Psoas muscle (tissue), 8 donors: ENCODE data around the gene WDR93. TPM values are rescaled to one million over a fixed set of nuclear protein-coding genes. Genes with fewer than 3 reads are reported as not detected.

Source experiments
- ATAC-seq, 4 donors: fragments of 200-7000 bp; cut with Tn5 transposase; one replicate each; pipeline ENCODE4 v1.9.1; 2020; ENCODE audit warnings: moderate library complexity in 3 of 4, mild to moderate bottlenecking in 2 of 4
- DNase-seq, 2 donors: peaks; one replicate each; pipeline ENCODE4 v3.0.0-alpha.2; 2020
- H3K27ac ChIP-seq: fragments of 200-600 bp; one replicate; pipeline ENCODE4 v1.8.0; 2022
- H3K27me3 ChIP-seq, 3 donors: fragments of 200-600 bp in 1 of 3; one replicate each; pipeline versions ENCODE4 v1.6.1 to v1.8.0; 2013 to 2022; ENCODE audit warnings: low read length in 2 of 3, mild to moderate bottlenecking in 2 of 3, moderate library complexity in 1 of 3; ENCODE audit not compliant: insufficient read depth in 3 of 3
- H3K36me3 ChIP-seq, 2 donors: fragments of 200-600 bp in 1 of 2; one replicate each; pipeline versions ENCODE4 v1.6.1 to v1.8.0; 2013 to 2022; ENCODE audit warnings: low read depth in 1 of 2, mild to moderate bottlenecking in 1 of 2, moderate library complexity in 1 of 2; ENCODE audit not compliant: insufficient read depth in 1 of 2
- H3K4me1 ChIP-seq: fragments of 200-600 bp; one replicate; pipeline ENCODE4 v1.8.0; 2022
- H3K4me3 ChIP-seq: fragments of 200-600 bp; one replicate; pipeline ENCODE4 v1.8.0; 2022; ENCODE audit warnings: mild to moderate bottlenecking
- H3K9me3 ChIP-seq: fragments of 200-600 bp; one replicate; pipeline ENCODE4 v1.8.0; 2022
- CTCF ChIP-seq: fragments of 200-600 bp; IDR thresholded peaks from one replicate; pipeline ENCODE4 v1.8.0; 2022; ENCODE audit warnings: antibody characterized with exemption
- WGBS, 3 donors: extraction: QIAGEN DNeasy Blood & Tissue Kit; methylation state at CpG; one replicate each; pipeline versions ENCODE4 v1.1.6 to v1.1.7; 2013; 5-methylcytosine and 5-hydroxymethylcytosine counted together
- intact Hi-C, 2 donors: fragments of 100-400 bp; cut with DNase I; formaldehyde crosslinking; loops; one replicate each; pipeline versions ENCODE4 v1.11.0 to v1.14.2; 2022
- polyA plus RNA-seq, 3 donors: library from polyadenylated mRNA; stranded (reverse); fragments of 200-250 nt; gene quantifications; one replicate each; pipeline ENCODE4 v1.2.3, GENCODE V29; 2013
- total RNA-seq, 4 donors: library from RNA; stranded (reverse); fragmentation: NEBNext Ultra II Directional in 2 of 4; extraction: Animal tissue kit (Norgen Biotek cat#: 25700) in 2 of 4; gene quantifications; one replicate each; pipeline versions ENCODE4 v1.2.1 to v1.2.4, GENCODE V29; 2021 to 2023
- donor health status: healthy with polysubstance abuse.
- donor health status: DM: no; HTN: no; CAD: no; lungs with moderate emphysema.
- donor health status: Bipolar disorder and iron deficiency.
- donor health status: healthy.
- donor health status: DM: yes; HTN: yes; CAD: no.
- donor health status: DM: no; HTN: no; CAD: no.
- donor health status: DM: no; HTN: no; CAD: no.
- donor health status: DM: yes; HTN: yes; CAD: no.

The WDR93 gene
- total and polyA plus RNA-seq, 7 donors = 0.03 TPM; not detected in 6

GRCh38 chr15:89765694-89766093 lies 75.1 kb downstream of the WDR93 start:
- no peak overlapping the region for H3K27ac ChIP-seq
- no peak for DNase-seq
- TF ChIP-seq CTCF = no peak
- peaks cover 28% of the 10 kb centered on the region for H3K4me1 ChIP-seq
- intact Hi-C loops = no loop called here
- H3K9me3 ChIP-seq = no peaks in the 10 kb centered on the region
- no peaks in the 10 kb centered on the region for H3K27me3 ChIP-seq
- no peak for ATAC-seq
- 83 to 95% (median 86%) methylated on average over 1 of the region's 1 CpG for WGBS, 3 donors
- H3K4me3 ChIP-seq = no peak overlapping the region
- H3K36me3 ChIP-seq = no peaks in the 10 kb centered on the region

- H3K27me3 ChIP-seq = no peaks in the 10 kb centered on the region
- no peak overlapping the region for H3K4me3 ChIP-seq
- intact Hi-C loops = no loop called here
- DNase-seq = no peak
- no peak overlapping the region for H3K27ac ChIP-seq
- H3K4me1 ChIP-seq = peaks cover 28% of the 10 kb centered on the region
- peak; percentile 61 to 78 (median 74) for ATAC-seq
- no peaks in the 10 kb centered on the region for H3K36me3 ChIP-seq
- TF ChIP-seq CTCF = no peak
- no peaks in the 10 kb centered on the region for H3K9me3 ChIP-seq
- 56 to 65% (median 59%) methylated on average over 16 of the region's 16 CpGs for WGBS, 3 donors
Observed at GRCh38 chr15:89766357-89767311, 76.0 kb downstream of the WDR93 start.

GRCh38 chr15:89767411-89767915 lies 76.9 kb downstream of the WDR93 start:
- no peaks in the 10 kb centered on the region for H3K9me3 ChIP-seq
- no peak overlapping the region for H3K27ac ChIP-seq
- intact Hi-C loops = no loop called here
- no peak for TF ChIP-seq CTCF
- 68 to 71% (median 69%) methylated on average over 8 of the region's 8 CpGs for WGBS, 3 donors
- H3K36me3 ChIP-seq = no peaks in the 10 kb centered on the region
- no peak for DNase-seq
- peak in 3 of 4 donors; percentile 9 to 24 (median 15) for ATAC-seq
- H3K4me1 ChIP-seq = peaks cover 28% of the 10 kb centered on the region
- H3K27me3 ChIP-seq = no peaks in the 10 kb centered on the region
- H3K4me3 ChIP-seq = no peak overlapping the region

- no peaks in the 10 kb centered on the region for H3K9me3 ChIP-seq
- no peaks in the 10 kb centered on the region for H3K36me3 ChIP-seq
- no peak overlapping the region for H3K27ac ChIP-seq
- intact Hi-C loops = no loop called here
- WGBS, 3 donors = 47 to 61% (median 47%) methylated on average over 7 of the region's 7 CpGs
- H3K4me1 ChIP-seq = peaks cover 28% of the 10 kb centered on the region
- no peak overlapping the region for H3K4me3 ChIP-seq
- TF ChIP-seq CTCF = no peak
- ATAC-seq (peak in 3 of 4 donors; percentile 47 to 67 (median 49)), DNase-seq (peak in 1 of 2 donors; percentile 50)
- no peaks in the 10 kb centered on the region for H3K27me3 ChIP-seq
Observed at GRCh38 chr15:89768071-89768500, 77.5 kb downstream of the WDR93 start.
